Measurements from ENCODE around the gene CCDC63.
A peak's percentile ranks its signal among the peaks of the same experiment; 100 is the strongest.

CCDC63 gene

GRCh38 chr12:110860833-110861296 is 14.1 kb downstream of the CCDC63 start:
- CTCF ChIA-PET = interaction anchor here (1.6 kb wide), 1 partner anchor 27 kb away, joined by 5 read pairs; no protein-coding TSS in a partner anchor
- Histone ChIP-seq H3K4me3 (ENCODE audit: control insufficient read depth in 1 of 7, extremely low read depth in 1 of 7, insufficient read depth in 4 of 7, low read depth in 2 of 7, low read length in 6 of 7) (no peak overlapping the region), H3K36me3 (ENCODE audit: control insufficient read depth in 4 of 4, insufficient read depth in 4 of 4, low read length in 3 of 4) (no peaks in the 10 kb centered on the region), H3K4me1 (ENCODE audit: control extremely low read depth in 1 of 4, control insufficient read depth in 4 of 4, insufficient read depth in 4 of 4, low read length in 3 of 4) (peaks cover 0 to 6% (median 6%) of the 10 kb centered on the region in 4 experiments), H3K9me3 (ENCODE audit: control extremely low read depth in 1 of 5, control insufficient read depth in 4 of 5, insufficient read depth in 2 of 5, low read depth in 1 of 5, low read length in 4 of 5) (no peaks in the 10 kb centered on the region), H3K27me3 (replicated peaks in 2 of 5; ENCODE audit: control insufficient read depth in 4 of 5, insufficient read depth in 5 of 5, low read length in 4 of 5) (no peaks in the 10 kb centered on the region), H3K27ac (ENCODE audit: insufficient read depth in 1 of 2, low read depth in 1 of 2, low read length in 2 of 2, poor library complexity in 1 of 2, severe bottlenecking in 2 of 2) (no peak overlapping the region)
- POLR2A ChIA-PET = no interaction called here
- DNase-seq = peak; percentile 48 to 90 (median 81)
- WGBS (ENCODE audit: insufficient coverage) = 0% methylated on average over 4 of the region's 8 CpGs

GRCh38 chr12:110861729-110862128 is 14.9 kb downstream of the CCDC63 start:
- WGBS (ENCODE audit: insufficient coverage) = 100% methylated on average over 4 of the region's 7 CpGs
- Histone ChIP-seq H3K27me3 (replicated peaks in 2 of 5; ENCODE audit: control insufficient read depth in 4 of 5, insufficient read depth in 5 of 5, low read length in 4 of 5) (no peaks in the 10 kb centered on the region), H3K4me3 (ENCODE audit: control insufficient read depth in 1 of 7, extremely low read depth in 1 of 7, insufficient read depth in 4 of 7, low read depth in 2 of 7, low read length in 6 of 7) (no peak overlapping the region), H3K4me1 (ENCODE audit: control extremely low read depth in 1 of 4, control insufficient read depth in 4 of 4, insufficient read depth in 4 of 4, low read length in 3 of 4) (peaks cover 0 to 6% (median 6%) of the 10 kb centered on the region in 4 experiments), H3K36me3 (ENCODE audit: control insufficient read depth in 4 of 4, insufficient read depth in 4 of 4, low read length in 3 of 4) (no peaks in the 10 kb centered on the region), H3K27ac (ENCODE audit: insufficient read depth in 1 of 2, low read depth in 1 of 2, low read length in 2 of 2, poor library complexity in 1 of 2, severe bottlenecking in 2 of 2) (no peak overlapping the region), H3K9me3 (ENCODE audit: control extremely low read depth in 1 of 5, control insufficient read depth in 4 of 5, insufficient read depth in 2 of 5, low read depth in 1 of 5, low read length in 4 of 5) (no peaks in the 10 kb centered on the region)
- CTCF ChIA-PET = interaction anchor here (1.6 kb wide), 1 partner anchor 26 kb away, joined by 5 read pairs; no protein-coding TSS in a partner anchor
- POLR2A ChIA-PET = no interaction called here
- no peak for DNase-seq

GRCh38 chr12:110862329-110862728 is 15.5 kb downstream of the CCDC63 start:
- no peak for DNase-seq
- no peaks in the 10 kb centered on the region for H3K9me3 ChIP-seq (ENCODE audit: control extremely low read depth in 1 of 5, control insufficient read depth in 4 of 5, insufficient read depth in 2 of 5, low read depth in 1 of 5, low read length in 4 of 5)
- H3K36me3 ChIP-seq (ENCODE audit: control insufficient read depth in 4 of 4, insufficient read depth in 4 of 4, low read length in 3 of 4) = no peaks in the 10 kb centered on the region
- H3K4me3 ChIP-seq (ENCODE audit: control insufficient read depth in 1 of 7, extremely low read depth in 1 of 7, insufficient read depth in 4 of 7, low read depth in 2 of 7, low read length in 6 of 7) = no peak overlapping the region
- no peak overlapping the region for H3K27ac ChIP-seq (ENCODE audit: insufficient read depth in 1 of 2, low read depth in 1 of 2, low read length in 2 of 2, poor library complexity in 1 of 2, severe bottlenecking in 2 of 2)
- no peaks in the 10 kb centered on the region for H3K27me3 ChIP-seq (replicated peaks in 2 of 5; ENCODE audit: control insufficient read depth in 4 of 5, insufficient read depth in 5 of 5, low read length in 4 of 5)
- ChIA-PET CTCF (interaction anchor here (4.0 kb wide), 1 partner anchor 14 kb away, joined by 10 read pairs; no protein-coding TSS in a partner anchor), POLR2A (no interaction called here)
- 80% methylated on average over 6 of the region's 9 CpGs for WGBS (ENCODE audit: insufficient coverage)
- peaks cover 0 to 6% (median 6%) of the 10 kb centered on the region in 4 experiments for H3K4me1 ChIP-seq (ENCODE audit: control extremely low read depth in 1 of 4, control insufficient read depth in 4 of 4, insufficient read depth in 4 of 4, low read length in 3 of 4)

- no peaks in the 10 kb centered on the region for H3K9me3 ChIP-seq (ENCODE audit: control extremely low read depth in 1 of 5, control insufficient read depth in 4 of 5, insufficient read depth in 2 of 5, low read depth in 1 of 5, low read length in 4 of 5)
- ChIA-PET CTCF (interaction anchor here (4.0 kb wide), 1 partner anchor 15 kb away, joined by 10 read pairs; no protein-coding TSS in a partner anchor), POLR2A (no interaction called here)
- 100% methylated on average over 3 of the region's 7 CpGs for WGBS (ENCODE audit: insufficient coverage)
- H3K36me3 ChIP-seq (ENCODE audit: control insufficient read depth in 4 of 4, insufficient read depth in 4 of 4, low read length in 3 of 4) = no peaks in the 10 kb centered on the region
- H3K27me3 ChIP-seq (replicated peaks in 2 of 5; ENCODE audit: control insufficient read depth in 4 of 5, insufficient read depth in 5 of 5, low read length in 4 of 5) = no peaks in the 10 kb centered on the region
- H3K4me3 ChIP-seq (ENCODE audit: control insufficient read depth in 1 of 7, extremely low read depth in 1 of 7, insufficient read depth in 4 of 7, low read depth in 2 of 7, low read length in 6 of 7) = no peak overlapping the region
- H3K4me1 ChIP-seq (ENCODE audit: control extremely low read depth in 1 of 4, control insufficient read depth in 4 of 4, insufficient read depth in 4 of 4, low read length in 3 of 4) = peaks cover 0 to 6% (median 6%) of the 10 kb centered on the region in 4 experiments
- H3K27ac ChIP-seq (ENCODE audit: insufficient read depth in 1 of 2, low read depth in 1 of 2, low read length in 2 of 2, poor library complexity in 1 of 2, severe bottlenecking in 2 of 2) = no peak overlapping the region
- DNase-seq = no peak
Observed at GRCh38 chr12:110863161-110863560, 16.4 kb downstream of the CCDC63 start.

GRCh38 chr12:110865521-110865920 is 18.7 kb downstream of the CCDC63 start:
- ChIA-PET POLR2A (interaction anchor here (0.6 kb wide), 1 partner anchor 409 kb away, joined by 3 read pairs; no protein-coding TSS in a partner anchor), CTCF (interaction anchor here (4.0 kb wide), 1 partner anchor 17 kb away, joined by 10 read pairs; no protein-coding TSS in a partner anchor)
- no peaks in the 10 kb centered on the region for H3K9me3 ChIP-seq (ENCODE audit: control extremely low read depth in 1 of 5, control insufficient read depth in 4 of 5, insufficient read depth in 2 of 5, low read depth in 1 of 5, low read length in 4 of 5)
- no peak overlapping the region for H3K27ac ChIP-seq (ENCODE audit: insufficient read depth in 1 of 2, low read depth in 1 of 2, low read length in 2 of 2, poor library complexity in 1 of 2, severe bottlenecking in 2 of 2)
- no peak overlapping the region for H3K4me3 ChIP-seq (ENCODE audit: control insufficient read depth in 1 of 7, extremely low read depth in 1 of 7, insufficient read depth in 4 of 7, low read depth in 2 of 7, low read length in 6 of 7)
- H3K36me3 ChIP-seq (ENCODE audit: control insufficient read depth in 4 of 4, insufficient read depth in 4 of 4, low read length in 3 of 4) = no peaks in the 10 kb centered on the region
- H3K4me1 ChIP-seq (ENCODE audit: control extremely low read depth in 1 of 4, control insufficient read depth in 4 of 4, insufficient read depth in 4 of 4, low read length in 3 of 4) = peaks cover 0 to 6% (median 6%) of the 10 kb centered on the region in 4 experiments
- H3K27me3 ChIP-seq (replicated peaks in 2 of 5; ENCODE audit: control insufficient read depth in 4 of 5, insufficient read depth in 5 of 5, low read length in 4 of 5) = no peaks in the 10 kb centered on the region
- DNase-seq = no peak
- WGBS (ENCODE audit: insufficient coverage) = no CpG with 5 or more reads among the region's 6 CpGs

- DNase-seq = peak in 1 of 3 donors; percentile 33
- no peaks in the 10 kb centered on the region for H3K9me3 ChIP-seq (ENCODE audit: control extremely low read depth in 1 of 5, control insufficient read depth in 4 of 5, insufficient read depth in 2 of 5, low read depth in 1 of 5, low read length in 4 of 5)
- no CpG with 5 or more reads among the region's 3 CpGs for WGBS (ENCODE audit: insufficient coverage)
- no peak overlapping the region for H3K4me3 ChIP-seq (ENCODE audit: control insufficient read depth in 1 of 7, extremely low read depth in 1 of 7, insufficient read depth in 4 of 7, low read depth in 2 of 7, low read length in 6 of 7)
- H3K4me1 ChIP-seq (ENCODE audit: control extremely low read depth in 1 of 4, control insufficient read depth in 4 of 4, insufficient read depth in 4 of 4, low read length in 3 of 4) = no peaks in the 10 kb centered on the region
- CTCF ChIA-PET = interaction anchor here (1.2 kb wide), 1 partner anchor 9 kb away, joined by 3 read pairs; no protein-coding TSS in a partner anchor
- no peaks in the 10 kb centered on the region for H3K36me3 ChIP-seq (ENCODE audit: control insufficient read depth in 4 of 4, insufficient read depth in 4 of 4, low read length in 3 of 4)
- no peak overlapping the region for H3K27ac ChIP-seq (ENCODE audit: insufficient read depth in 1 of 2, low read depth in 1 of 2, low read length in 2 of 2, poor library complexity in 1 of 2, severe bottlenecking in 2 of 2)
- POLR2A ChIA-PET = no interaction called here
- H3K27me3 ChIP-seq (replicated peaks in 2 of 5; ENCODE audit: control insufficient read depth in 4 of 5, insufficient read depth in 5 of 5, low read length in 4 of 5) = no peaks in the 10 kb centered on the region
Observed at GRCh38 chr12:110869026-110869425, 22.2 kb downstream of the CCDC63 start.

- WGBS (ENCODE audit: insufficient coverage) = 100% methylated on average over 1 of the region's 5 CpGs
- DNase-seq = no peak
- ChIA-PET POLR2A (no interaction called here), CTCF (no interaction called here)
- Histone ChIP-seq H3K27me3 (replicated peaks in 2 of 5; ENCODE audit: control insufficient read depth in 4 of 5, insufficient read depth in 5 of 5, low read length in 4 of 5) (no peaks in the 10 kb centered on the region), H3K27ac (ENCODE audit: insufficient read depth in 1 of 2, low read depth in 1 of 2, low read length in 2 of 2, poor library complexity in 1 of 2, severe bottlenecking in 2 of 2) (no peak overlapping the region), H3K36me3 (ENCODE audit: control insufficient read depth in 4 of 4, insufficient read depth in 4 of 4, low read length in 3 of 4) (no peaks in the 10 kb centered on the region), H3K4me3 (ENCODE audit: control insufficient read depth in 1 of 7, extremely low read depth in 1 of 7, insufficient read depth in 4 of 7, low read depth in 2 of 7, low read length in 6 of 7) (no peak overlapping the region), H3K9me3 (ENCODE audit: control extremely low read depth in 1 of 5, control insufficient read depth in 4 of 5, insufficient read depth in 2 of 5, low read depth in 1 of 5, low read length in 4 of 5) (no peaks in the 10 kb centered on the region), H3K4me1 (ENCODE audit: control extremely low read depth in 1 of 4, control insufficient read depth in 4 of 4, insufficient read depth in 4 of 4, low read length in 3 of 4) (no peaks in the 10 kb centered on the region)
Observed at GRCh38 chr12:110869803-110870202, 23.0 kb downstream of the CCDC63 start.
